Cardiac fibroblast (primary cell): ENCODE data around the gene BAZ2B.
A peak's percentile ranks its signal among the peaks of the same experiment; 100 is the strongest.

ENCODE experiments used
- DNase-seq, 2 donors: peaks; one replicate each; pipeline versions ENCODE4 v3.0.0 to v3.0.0-alpha.2; 2010; ENCODE audit warnings: low read depth in 2 of 2
- H3K4me3 ChIP-seq, 2 donors: replicated peaks in 1 of 2; 1 replicate in 1 of 2; 2 replicates in 1 of 2; pipeline ENCODE4 v1.5.1; 2011; ENCODE audit warnings: low read depth in 2 of 2, low read length in 2 of 2, mild to moderate bottlenecking in 2 of 2, moderate library complexity in 1 of 2
- TF ChIP-seq, protein P1 (sequence below): IDR thresholded peaks from one replicate; pipeline ENCODE4 v1.5.1; 2011; ENCODE audit warnings: low read depth, mild to moderate bottlenecking, low read length, inconsistent platforms

Gene BAZ2B

GRCh38 chr2:159286709-159287441, 329.5 kb downstream of the BAZ2B start:
- H3K4me3 ChIP-seq: peak overlapping the region; percentile 80 to 90
- TF ChIP-seq, protein P1, sequence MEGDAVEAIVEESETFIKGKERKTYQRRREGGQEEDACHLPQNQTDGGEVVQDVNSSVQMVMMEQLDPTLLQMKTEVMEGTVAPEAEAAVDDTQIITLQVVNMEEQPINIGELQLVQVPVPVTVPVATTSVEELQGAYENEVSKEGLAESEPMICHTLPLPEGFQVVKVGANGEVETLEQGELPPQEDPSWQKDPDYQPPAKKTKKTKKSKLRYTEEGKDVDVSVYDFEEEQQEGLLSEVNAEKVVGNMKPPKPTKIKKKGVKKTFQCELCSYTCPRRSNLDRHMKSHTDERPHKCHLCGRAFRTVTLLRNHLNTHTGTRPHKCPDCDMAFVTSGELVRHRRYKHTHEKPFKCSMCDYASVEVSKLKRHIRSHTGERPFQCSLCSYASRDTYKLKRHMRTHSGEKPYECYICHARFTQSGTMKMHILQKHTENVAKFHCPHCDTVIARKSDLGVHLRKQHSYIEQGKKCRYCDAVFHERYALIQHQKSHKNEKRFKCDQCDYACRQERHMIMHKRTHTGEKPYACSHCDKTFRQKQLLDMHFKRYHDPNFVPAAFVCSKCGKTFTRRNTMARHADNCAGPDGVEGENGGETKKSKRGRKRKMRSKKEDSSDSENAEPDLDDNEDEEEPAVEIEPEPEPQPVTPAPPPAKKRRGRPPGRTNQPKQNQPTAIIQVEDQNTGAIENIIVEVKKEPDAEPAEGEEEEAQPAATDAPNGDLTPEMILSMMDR: no peak
- peak; percentile 94 to 96 for DNase-seq

GRCh38 chr2:159285929-159286708, 330.2 kb downstream of the BAZ2B start, which contains the start of gene WDSUB1:
TSS of gene WDSUB1 (minus strand) at chr2:159286703. CDS start at chr2:159283069, 3,634 bp downstream.
- H3K4me3 ChIP-seq: peak within 1 kb of the TSS; percentile 80 to 90
- TF ChIP-seq, protein P1: no peak
- DNase-seq: peak; percentile 59

DNA sequence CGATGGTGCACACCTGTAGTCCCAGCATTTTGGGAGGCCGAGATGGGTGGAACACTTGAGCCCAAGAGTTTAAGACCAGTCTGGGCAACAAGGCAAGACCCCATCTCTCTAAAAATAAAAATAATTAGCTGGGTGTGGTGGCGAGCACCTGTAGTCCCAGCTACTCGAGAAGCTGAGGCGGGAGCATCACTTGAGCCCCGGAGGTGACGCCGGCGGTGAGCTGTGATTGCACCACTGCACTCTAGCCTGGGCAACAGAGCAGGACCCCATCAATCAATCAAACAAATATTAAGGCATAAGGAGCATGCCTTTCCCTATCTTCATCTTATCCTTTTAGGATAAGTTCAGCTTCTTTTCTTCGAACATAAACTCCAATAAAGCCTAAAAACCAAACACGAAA, 330.9 kb downstream of the BAZ2B start:
- DNase-seq: no peak
- H3K4me3 ChIP-seq: peak overlapping the region; percentile 80 to 90
- TF ChIP-seq, protein P1: no peak

GRCh38 chr2:159283529-159283928, 332.8 kb downstream of the BAZ2B start:
- no peak overlapping the region for H3K4me3 ChIP-seq
- no peak for DNase-seq
- TF ChIP-seq, protein P1: no peak

GRCh38 chr2:159281002-159281401, 335.3 kb downstream of the BAZ2B start:
- TF ChIP-seq, protein P1: no peak
- DNase-seq: no peak
- no peak overlapping the region for H3K4me3 ChIP-seq

DNA sequence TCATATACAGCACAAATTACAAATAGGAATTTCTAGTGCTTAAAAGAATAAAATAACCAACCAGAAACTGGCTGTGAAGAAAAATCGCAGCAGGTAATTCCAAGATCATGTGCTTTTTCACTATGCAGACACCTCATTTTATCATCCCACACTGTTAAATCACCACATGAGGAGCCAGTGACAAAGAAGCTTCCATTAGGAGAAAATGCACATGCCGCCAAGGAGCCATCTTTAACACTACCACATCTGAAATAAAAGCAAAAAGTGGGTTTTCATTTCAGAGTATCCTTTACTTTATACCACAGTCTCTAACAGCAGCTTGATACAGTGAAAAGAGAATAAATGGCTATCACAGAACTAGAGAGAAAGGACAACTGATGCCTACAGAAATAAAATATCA, 336.6 kb downstream of the BAZ2B start:
- TF ChIP-seq, protein P1: no peak
- no peak overlapping the region for H3K4me3 ChIP-seq
- DNase-seq: no peak
